HepG2 (cell line): Measurements from ENCODE around the gene PSMB3. TPM values are rescaled to one million over a fixed set of nuclear protein-coding genes. Genes with fewer than 3 reads are reported as not detected.

ENCODE experiments used
- ELF1 ChIP-seq: sonication (generic); formaldehyde crosslinking; IDR thresholded peaks from 2 replicates; pipeline ENCODE4 v1.4.0; 2020; ENCODE audit warnings: missing genetic modification reagents
- ESRRA ChIP-seq: sonication (generic); formaldehyde crosslinking; IDR thresholded peaks from 2 replicates; pipeline ENCODE4 v1.5.1; 2020; ENCODE audit warnings: mild to moderate bottlenecking, low read depth, missing genetic modification reagents
- FOXA1 ChIP-seq, 2 experiments: fragments of 450-650 bp in 1 of 2; sonication (generic) in 1 of 2; formaldehyde crosslinking in 1 of 2; IDR thresholded peaks; 2 replicates each; pipeline versions ENCODE4 v1.4.0 to v1.6.1; 2016 to 2020; ENCODE audit warnings: missing genetic modification reagents in 1 of 2
- FOXA3 ChIP-seq: IDR thresholded peaks from 2 replicates; pipeline ENCODE4 v1.6.1; 2016; ENCODE audit warnings: missing genetic modification reagents, missing compliant biosample characterization
- HNRNPK ChIP-seq: fragments of 200-400 bp; formaldehyde crosslinking; IDR thresholded peaks from 2 replicates; pipeline ENCODE4 v1.6.1; 2018; ENCODE audit warnings: low read length, low read depth, moderate library complexity, mild to moderate bottlenecking; ENCODE audit not compliant: poor library complexity, severe bottlenecking
- KDM5A ChIP-seq: fragments of 200-600 bp; sonication (generic); IDR thresholded peaks from 2 replicates; pipeline ENCODE4 v1.7.0; 2018; ENCODE audit warnings: antibody characterized with exemption, mild to moderate bottlenecking, low read length, borderline replicate concordance
- KLF11 ChIP-seq: IDR thresholded peaks from 2 replicates; pipeline ENCODE4 v1.6.1; 2016; ENCODE audit warnings: missing compliant biosample characterization
- NR2F1 ChIP-seq, 2 experiments: fragments of 450-650 bp in 1 of 2; formaldehyde crosslinking in 1 of 2; IDR thresholded peaks; 2 replicates each; pipeline versions ENCODE4 v1.5.0 to v1.6.1; 2016 to 2020; ENCODE audit warnings: mild to moderate bottlenecking in 1 of 2, missing compliant biosample characterization in 1 of 2, missing genetic modification reagents in 1 of 2, moderate library complexity in 1 of 2
- NR2F6 ChIP-seq, 2 experiments: IDR thresholded peaks; 2 replicates each; pipeline ENCODE4 v1.6.1; 2016; ENCODE audit warnings: antibody characterized with exemption in 1 of 2, mild to moderate bottlenecking in 1 of 2
- SMARCE1 ChIP-seq: fragments of 450-650 bp; IDR thresholded peaks from 2 replicates; pipeline ENCODE4 v1.6.1; 2017; ENCODE audit warnings: borderline replicate concordance
- SRSF1 ChIP-seq: fragments of 200-400 bp; formaldehyde crosslinking; optimal IDR thresholded peaks from 2 replicates; pipeline ENCODE3; 2017; ENCODE audit warnings: mild to moderate bottlenecking, low read depth, low read length, moderate library complexity
- TP53 ChIP-seq: sonication (generic); formaldehyde crosslinking; conservative IDR thresholded peaks from 2 replicates; pipeline ENCODE4 v1.4.0; 2020; ENCODE audit warnings: missing genetic modification reagents
- ZBTB7B ChIP-seq: sonication (generic); formaldehyde crosslinking; IDR thresholded peaks from 2 replicates; pipeline ENCODE4 v1.4.0; 2020; ENCODE audit warnings: missing genetic modification reagents
- ZFP1 ChIP-seq: IDR thresholded peaks from 2 replicates; pipeline ENCODE4 v1.6.1; 2016
- ZIK1 ChIP-seq: sonication (generic); formaldehyde crosslinking; IDR thresholded peaks from 2 replicates; pipeline ENCODE4 v1.5.0; 2020; ENCODE audit warnings: mild to moderate bottlenecking, low read depth, missing genetic modification reagents, borderline replicate concordance
- ZMYM4 ChIP-seq: sonication (generic); formaldehyde crosslinking; IDR thresholded peaks from 2 replicates; pipeline ENCODE4 v1.8.1; 2023; ENCODE audit warnings: mild to moderate bottlenecking, missing genetic modification reagents
- ZNF225 ChIP-seq: sonication (generic); formaldehyde crosslinking; IDR thresholded peaks from 2 replicates; pipeline ENCODE4 v1.4.0; 2020; ENCODE audit warnings: mild to moderate bottlenecking, missing genetic modification reagents
- ZNF235 ChIP-seq: sonication (generic); formaldehyde crosslinking; IDR thresholded peaks from 2 replicates; pipeline ENCODE4 v1.8.1; 2023; ENCODE audit warnings: mild to moderate bottlenecking, missing genetic modification reagents, borderline replicate concordance
- ZNF326 ChIP-seq: sonication (generic); formaldehyde crosslinking; IDR thresholded peaks from 2 replicates; pipeline ENCODE4 v1.4.0; 2020; ENCODE audit warnings: missing genetic modification reagents, borderline replicate concordance
- ZNF329 ChIP-seq: sonication (generic); formaldehyde crosslinking; IDR thresholded peaks from 2 replicates; pipeline ENCODE4 v1.9.0; 2021; ENCODE audit warnings: low read depth, mild to moderate bottlenecking, missing genetic modification reagents
- ZNF414 ChIP-seq: sonication (generic); formaldehyde crosslinking; IDR thresholded peaks from 2 replicates; pipeline ENCODE4 v1.5.0; 2020; ENCODE audit warnings: missing genetic modification reagents
- ZNF460 ChIP-seq: sonication (generic); formaldehyde crosslinking; IDR thresholded peaks from 2 replicates; pipeline ENCODE4 v1.5.1; 2020; ENCODE audit warnings: missing genetic modification reagents, mild to moderate bottlenecking, borderline replicate concordance
- ZNF615 ChIP-seq: sonication (generic); formaldehyde crosslinking; IDR thresholded peaks from 2 replicates; pipeline ENCODE4 v1.5.0; 2020; ENCODE audit warnings: mild to moderate bottlenecking, missing genetic modification reagents, borderline replicate concordance
- ZNF670 ChIP-seq: sonication (generic); formaldehyde crosslinking; IDR thresholded peaks from 2 replicates; pipeline ENCODE4 v1.8.0; 2022; ENCODE audit warnings: mild to moderate bottlenecking, missing genetic modification reagents, borderline replicate concordance
- ZNF709 ChIP-seq: sonication (generic); formaldehyde crosslinking; IDR thresholded peaks from 2 replicates; pipeline ENCODE4 v1.5.0; 2020; ENCODE audit warnings: mild to moderate bottlenecking, missing genetic modification reagents
- ZNF749 ChIP-seq: sonication (generic); formaldehyde crosslinking; IDR thresholded peaks from 2 replicates; pipeline ENCODE4 v1.8.0; 2022; ENCODE audit warnings: mild to moderate bottlenecking, missing genetic modification reagents, moderate library complexity, borderline replicate concordance
- ZNF792 ChIP-seq: IDR thresholded peaks from 2 replicates; pipeline ENCODE4 v1.6.1; 2016
- ZSCAN31 ChIP-seq: sonication (generic); formaldehyde crosslinking; IDR thresholded peaks from 2 replicates; pipeline ENCODE4 v1.5.0; 2020; ENCODE audit warnings: low read depth, mild to moderate bottlenecking, missing genetic modification reagents
- polyA plus RNA-seq, 8 experiments: library from polyadenylated mRNA; depleted of rRNA in 3 of 8; stranded (reverse) in 7 of 8; unstranded in 1 of 8; fragments of >200 nt; fragmentation: Illumina TruSeq in 4 of 8; extraction: Trizol in 4 of 8; gene quantifications; 2 replicates each; pipeline versions ENCODE4 v1.2.1 to v1.2.3, GENCODE V29; 2011 to 2016; ENCODE audit warnings: low read depth in 4 of 8, missing spikeins in 1 of 8, mixed read lengths in 1 of 8; ENCODE audit not compliant: insufficient read depth in 1 of 8
- total RNA-seq, 5 experiments: library from RNA; depleted of rRNA; stranded (reverse); fragments of >200 nt; fragmentation: Illumina TruSeq; extraction: Trizol; gene quantifications; 2 replicates each; pipeline ENCODE4 v1.2.3, GENCODE V29; 2016; ENCODE audit warnings: low read depth in 1 of 5
- TF ChIP-seq, protein P1 (sequence below): sonication (generic); formaldehyde crosslinking; IDR thresholded peaks from 2 replicates; pipeline ENCODE4 v1.4.0; 2020; ENCODE audit warnings: missing genetic modification reagents, borderline replicate concordance

PSMB3 gene
- total and polyA plus RNA-seq, 2 of the 13 experiments (the other 11 are each of a cell fraction or from before 2014, with no cell fraction given), result 366 to 517 TPM

GRCh38 chr17:38746004-38746848 lies 6.3 kb upstream of the PSMB3 start (continued):
- peak; percentile 57; the same call in 1 of the 2 replicates for TF ChIP-seq ZSCAN31
- TF ChIP-seq ZNF749, result peak; percentile 42; the same call in 1 of the 2 replicates
- TF ChIP-seq SMARCE1, result no peak
- no peak for TF ChIP-seq ZMYM4 (CRISPR knock-in tag)
- peak; percentile 75 for TF ChIP-seq ZNF670 (CRISPR knock-in tag)
- TF ChIP-seq NR2F1 (CRISPR knock-in tag; IDR thresholded peaks at IDR 0.05), result peak; percentile 72 to 77; a peak in 3 of 4 replicates
- no peak for TF ChIP-seq ZNF329 (CRISPR knock-in tag)
- TF ChIP-seq ZFP1 (CRISPR knock-in tag), result peak; percentile 88; the same call in 1 of the 2 replicates
- TF ChIP-seq SRSF1, result no peak
- no peak for TF ChIP-seq TP53 (CRISPR knock-in tag)
- no peak for TF ChIP-seq HNRNPK
- TF ChIP-seq FOXA1 (IDR thresholded peaks at IDR 0.05), result no peak
- no peak; the same call in none of the 2 replicates for TF ChIP-seq FOXA1 (CRISPR knock-in tag; IDR thresholded peaks at IDR 0.05)
- TF ChIP-seq ZNF615 (CRISPR knock-in tag), result 0 out of 2 replicates have a peak, but pooled peaks have one; percentile 26
- TF ChIP-seq ZNF709, result peak; percentile 62; the same call in 1 of the 2 replicates
- TF ChIP-seq ZBTB7B, result peak; percentile 99
- peak; percentile 85 for TF ChIP-seq NR2F6 (IDR thresholded peaks at IDR 0.05)
- peak; percentile 88 for TF ChIP-seq NR2F6 (CRISPR knock-in tag; IDR thresholded peaks at IDR 0.05)
- TF ChIP-seq ZIK1 (CRISPR knock-in tag), result no peak
- TF ChIP-seq ZNF460 (CRISPR knock-in tag), result no peak
- no peak; the same call in 1 of the 2 replicates for TF ChIP-seq KDM5A
- peak; percentile 74 for TF ChIP-seq FOXA3
- peak; percentile 86 for TF ChIP-seq ZNF792 (CRISPR knock-in tag)
- TF ChIP-seq KLF11 (CRISPR knock-in tag), result 0 out of 2 replicates have a peak, but pooled peaks have one; percentile 23
- TF ChIP-seq ZNF225 (CRISPR knock-in tag), result no peak
- TF ChIP-seq ELF1 (CRISPR knock-in tag), result peak; percentile 90
- TF ChIP-seq, protein P1, sequence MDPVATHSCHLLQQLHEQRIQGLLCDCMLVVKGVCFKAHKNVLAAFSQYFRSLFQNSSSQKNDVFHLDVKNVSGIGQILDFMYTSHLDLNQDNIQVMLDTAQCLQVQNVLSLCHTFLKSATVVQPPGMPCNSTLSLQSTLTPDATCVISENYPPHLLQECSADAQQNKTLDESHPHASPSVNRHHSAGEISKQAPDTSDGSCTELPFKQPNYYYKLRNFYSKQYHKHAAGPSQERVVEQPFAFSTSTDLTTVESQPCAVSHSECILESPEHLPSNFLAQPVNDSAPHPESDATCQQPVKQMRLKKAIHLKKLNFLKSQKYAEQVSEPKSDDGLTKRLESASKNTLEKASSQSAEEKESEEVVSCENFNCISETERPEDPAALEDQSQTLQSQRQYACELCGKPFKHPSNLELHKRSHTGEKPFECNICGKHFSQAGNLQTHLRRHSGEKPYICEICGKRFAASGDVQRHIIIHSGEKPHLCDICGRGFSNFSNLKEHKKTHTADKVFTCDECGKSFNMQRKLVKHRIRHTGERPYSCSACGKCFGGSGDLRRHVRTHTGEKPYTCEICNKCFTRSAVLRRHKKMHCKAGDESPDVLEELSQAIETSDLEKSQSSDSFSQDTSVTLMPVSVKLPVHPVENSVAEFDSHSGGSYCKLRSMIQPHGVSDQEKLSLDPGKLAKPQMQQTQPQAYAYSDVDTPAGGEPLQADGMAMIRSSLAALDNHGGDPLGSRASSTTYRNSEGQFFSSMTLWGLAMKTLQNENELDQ (CRISPR knock-in tag), result no peak
- no peak for TF ChIP-seq ZNF235 (CRISPR knock-in tag)
- no peak for TF ChIP-seq ZNF326 (CRISPR knock-in tag)
- peak; percentile 77 for TF ChIP-seq ESRRA (CRISPR knock-in tag)
- peak; percentile 38 for TF ChIP-seq ZNF414
